K562 (cell line): ENCODE results near the gene DDR1. TPM values are rescaled to one million over a fixed set of nuclear protein-coding genes. Genes with fewer than 3 reads are reported as not detected.

Experiments used
- ATF7 ChIP-seq: fragments of 450-650 bp; IDR thresholded peaks from 2 replicates; pipeline ENCODE4 v1.7.1; 2014; ENCODE audit warnings: mild to moderate bottlenecking, moderate library complexity
- CCNT2 ChIP-seq: IDR thresholded peaks from 2 replicates; pipeline ENCODE4 v1.6.1; 2011; ENCODE audit warnings: borderline replicate concordance, low read depth, mild to moderate bottlenecking, moderate library complexity, mixed read lengths, low read length; ENCODE audit not compliant: insufficient read length; ENCODE audit errors: extremely low read depth
- EZH2 ChIP-seq: IDR thresholded peaks from 2 replicates; pipeline ENCODE4 v1.6.1; 2012; ENCODE audit warnings: low read depth, mild to moderate bottlenecking, inconsistent platforms, low read length, borderline replicate concordance
- FOXP1 ChIP-seq: sonication (generic); formaldehyde crosslinking; IDR thresholded peaks from 2 replicates; pipeline ENCODE4 v1.8.0; 2022; ENCODE audit warnings: mild to moderate bottlenecking, missing genetic modification reagents
- JUNB ChIP-seq: fragments of 450-650 bp; formaldehyde crosslinking; conservative IDR thresholded peaks from 2 replicates; pipeline ENCODE4 v1.4.0; 2020; ENCODE audit warnings: mild to moderate bottlenecking
- KDM1A ChIP-seq, 2 experiments: fragments of 450-650 bp; IDR thresholded peaks; 2 replicates each; pipeline ENCODE4 v1.6.1; 2016; ENCODE audit warnings: mild to moderate bottlenecking in 2 of 2
- KLF1 ChIP-seq: fragments of 450-650 bp; IDR thresholded peaks from 2 replicates; pipeline ENCODE4 v1.6.1; 2016; ENCODE audit warnings: missing genetic modification characterization, missing compliant biosample characterization
- MTA1 ChIP-seq: fragments of 450-650 bp; IDR thresholded peaks from 2 replicates; pipeline ENCODE4 v1.6.1; 2017; ENCODE audit warnings: borderline replicate concordance
- NCOA2 ChIP-seq, 2 experiments: fragments of 450-650 bp; IDR thresholded peaks; 2 replicates each; pipeline ENCODE4 v1.6.1; 2018; ENCODE audit warnings: mild to moderate bottlenecking in 2 of 2, moderate library complexity in 1 of 2; ENCODE audit not compliant: partially characterized antibody in 2 of 2
- NFXL1 ChIP-seq: fragments of 450-650 bp; formaldehyde crosslinking; IDR thresholded peaks from 2 replicates; pipeline ENCODE4 v1.4.0; 2021; ENCODE audit warnings: mild to moderate bottlenecking
- RBM39 ChIP-seq: fragments of 200-400 bp; formaldehyde crosslinking; optimal IDR thresholded peaks from 2 replicates; pipeline ENCODE3; 2018; ENCODE audit warnings: low read depth, low read length
- SRSF7 ChIP-seq: fragments of 200-400 bp; formaldehyde crosslinking; optimal IDR thresholded peaks from 2 replicates; pipeline ENCODE3; 2017; ENCODE audit warnings: mild to moderate bottlenecking, low read depth, low read length
- TEAD4 ChIP-seq, 2 experiments: sonication (generic) in 1 of 2; formaldehyde crosslinking in 1 of 2; IDR thresholded peaks; 2 replicates each; pipeline versions ENCODE4 v1.6.1 to v1.8.0; 2012 to 2022; ENCODE audit warnings: borderline replicate concordance in 1 of 2, inconsistent platforms in 1 of 2, low read length in 1 of 2, mild to moderate bottlenecking in 1 of 2, missing genetic modification reagents in 1 of 2
- WHSC1 ChIP-seq: IDR thresholded peaks from one replicate; pipeline ENCODE4 v1.6.1; 2012; ENCODE audit warnings: low read length, control low read depth, inconsistent platforms
- XRCC5 ChIP-seq: fragments of 200-400 bp; formaldehyde crosslinking; IDR thresholded peaks from 2 replicates; pipeline ENCODE4 v1.6.1; 2017; ENCODE audit warnings: low read depth, mild to moderate bottlenecking, low read length
- ZFPM2 ChIP-seq: fragments of 250-450 bp; sonication (Bioruptor Pico); IDR thresholded peaks from 2 replicates; pipeline ENCODE4 v1.5.1; 2022; ENCODE audit warnings: mild to moderate bottlenecking
- ZNF282 ChIP-seq: sonication (generic); formaldehyde crosslinking; IDR thresholded peaks from 2 replicates; pipeline ENCODE4 v1.8.1; 2023; ENCODE audit warnings: missing genetic modification reagents
- polyA plus RNA-seq, 8 experiments: library from polyadenylated mRNA; depleted of rRNA in 4 of 8; stranded (reverse) in 5 of 8; unstranded in 3 of 8; fragments of >200 nt; fragmentation: Nextera tagmentation in 2 of 8; fragmentation: Illumina TruSeq in 1 of 8; extraction: Ambion mirVana in 2 of 8; extraction: Trizol in 1 of 8; gene quantifications; 2 replicates each; pipeline versions ENCODE4 v1.2.1 to v1.2.3, GENCODE V29; 2011 to 2014; ENCODE audit warnings: inconsistent platforms in 1 of 8, missing spikeins in 1 of 8
- total RNA-seq, 7 experiments: library from RNA; depleted of rRNA in 6 of 7; stranded (reverse); fragments of >200 nt in 6 of 7; fragmentation: Illumina TruSeq in 2 of 7; extraction: Trizol in 2 of 7; gene quantifications; 2 replicates each; pipeline versions ENCODE4 v1.2.1 to v1.2.3, GENCODE V29; 2011 to 2021; ENCODE audit warnings: low replicate concordance in 1 of 7
- TF ChIP-seq, protein P1 (sequence below): fragments of 250-450 bp; sonication (Bioruptor Pico); IDR thresholded peaks from 2 replicates; pipeline ENCODE4 v1.8.0; 2021; ENCODE audit warnings: moderate library complexity, mild to moderate bottlenecking, inconsistent platforms
- TF ChIP-seq, protein P2 (sequence below): fragments of 250-450 bp; sonication (Bioruptor Pico); IDR thresholded peaks from 2 replicates; pipeline ENCODE4 v1.5.0; 2021; ENCODE audit warnings: mild to moderate bottlenecking, moderate library complexity
- TF ChIP-seq, protein P3 (sequence below): sonication (generic); formaldehyde crosslinking; IDR thresholded peaks from 2 replicates; pipeline ENCODE4 v1.8.0; 2022; ENCODE audit warnings: missing genetic modification reagents, mild to moderate bottlenecking, borderline replicate concordance

Gene DDR1
- total and polyA plus RNA-seq, 9 of the 15 experiments (the other 6 are each of a cell fraction or from before 2014, with no cell fraction given), result 1.4 to 44.6 (median 12.2) TPM

DNA sequence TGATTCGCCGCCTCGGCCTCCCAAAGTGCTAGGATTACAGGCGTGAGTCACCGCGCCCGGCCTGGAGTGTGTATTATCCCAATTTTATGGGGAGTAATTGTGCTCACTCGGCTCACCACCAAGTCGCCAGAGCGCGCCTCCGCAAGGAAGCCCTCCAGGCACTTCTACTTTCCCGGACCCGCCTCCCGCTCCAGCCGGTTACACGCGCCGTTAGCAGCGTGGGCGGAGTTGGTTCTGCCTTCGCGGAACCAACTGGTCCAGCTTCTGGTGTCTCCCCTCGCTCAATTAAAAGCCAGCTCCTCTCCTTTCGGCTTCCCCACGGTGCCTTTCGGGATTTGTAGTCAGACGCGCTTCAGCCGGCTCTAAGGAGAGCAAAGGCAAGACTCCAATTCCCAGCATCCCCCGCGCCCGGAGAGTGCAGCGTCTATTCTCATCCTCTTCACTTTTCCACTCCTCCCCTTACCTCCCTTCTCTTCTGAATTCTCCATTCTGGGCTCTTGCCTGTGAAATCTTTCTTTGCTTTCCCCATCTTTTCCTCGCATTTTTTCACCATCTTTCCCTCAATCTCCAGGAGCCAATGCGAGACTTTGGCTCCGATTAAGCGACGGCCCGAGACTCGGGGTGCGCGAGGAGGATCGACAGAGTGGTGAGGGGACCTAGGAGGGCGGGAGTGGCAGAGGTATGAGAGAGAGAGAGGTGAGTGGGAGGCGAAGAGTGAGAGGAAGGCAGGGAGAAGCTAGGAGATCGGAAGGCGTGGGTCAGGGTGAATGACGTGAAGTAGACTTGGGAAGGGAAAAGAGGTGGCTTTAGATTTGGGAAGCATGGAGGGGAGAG lies 23.7 kb downstream of the DDR1 start, which contains the start of gene GTF2H4 (continued):
- TF ChIP-seq, protein P1, sequence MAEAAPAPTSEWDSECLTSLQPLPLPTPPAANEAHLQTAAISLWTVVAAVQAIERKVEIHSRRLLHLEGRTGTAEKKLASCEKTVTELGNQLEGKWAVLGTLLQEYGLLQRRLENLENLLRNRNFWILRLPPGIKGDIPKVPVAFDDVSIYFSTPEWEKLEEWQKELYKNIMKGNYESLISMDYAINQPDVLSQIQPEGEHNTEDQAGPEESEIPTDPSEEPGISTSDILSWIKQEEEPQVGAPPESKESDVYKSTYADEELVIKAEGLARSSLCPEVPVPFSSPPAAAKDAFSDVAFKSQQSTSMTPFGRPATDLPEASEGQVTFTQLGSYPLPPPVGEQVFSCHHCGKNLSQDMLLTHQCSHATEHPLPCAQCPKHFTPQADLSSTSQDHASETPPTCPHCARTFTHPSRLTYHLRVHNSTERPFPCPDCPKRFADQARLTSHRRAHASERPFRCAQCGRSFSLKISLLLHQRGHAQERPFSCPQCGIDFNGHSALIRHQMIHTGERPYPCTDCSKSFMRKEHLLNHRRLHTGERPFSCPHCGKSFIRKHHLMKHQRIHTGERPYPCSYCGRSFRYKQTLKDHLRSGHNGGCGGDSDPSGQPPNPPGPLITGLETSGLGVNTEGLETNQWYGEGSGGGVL (CRISPR knock-in tag), result no peak
- TF ChIP-seq, protein P2, sequence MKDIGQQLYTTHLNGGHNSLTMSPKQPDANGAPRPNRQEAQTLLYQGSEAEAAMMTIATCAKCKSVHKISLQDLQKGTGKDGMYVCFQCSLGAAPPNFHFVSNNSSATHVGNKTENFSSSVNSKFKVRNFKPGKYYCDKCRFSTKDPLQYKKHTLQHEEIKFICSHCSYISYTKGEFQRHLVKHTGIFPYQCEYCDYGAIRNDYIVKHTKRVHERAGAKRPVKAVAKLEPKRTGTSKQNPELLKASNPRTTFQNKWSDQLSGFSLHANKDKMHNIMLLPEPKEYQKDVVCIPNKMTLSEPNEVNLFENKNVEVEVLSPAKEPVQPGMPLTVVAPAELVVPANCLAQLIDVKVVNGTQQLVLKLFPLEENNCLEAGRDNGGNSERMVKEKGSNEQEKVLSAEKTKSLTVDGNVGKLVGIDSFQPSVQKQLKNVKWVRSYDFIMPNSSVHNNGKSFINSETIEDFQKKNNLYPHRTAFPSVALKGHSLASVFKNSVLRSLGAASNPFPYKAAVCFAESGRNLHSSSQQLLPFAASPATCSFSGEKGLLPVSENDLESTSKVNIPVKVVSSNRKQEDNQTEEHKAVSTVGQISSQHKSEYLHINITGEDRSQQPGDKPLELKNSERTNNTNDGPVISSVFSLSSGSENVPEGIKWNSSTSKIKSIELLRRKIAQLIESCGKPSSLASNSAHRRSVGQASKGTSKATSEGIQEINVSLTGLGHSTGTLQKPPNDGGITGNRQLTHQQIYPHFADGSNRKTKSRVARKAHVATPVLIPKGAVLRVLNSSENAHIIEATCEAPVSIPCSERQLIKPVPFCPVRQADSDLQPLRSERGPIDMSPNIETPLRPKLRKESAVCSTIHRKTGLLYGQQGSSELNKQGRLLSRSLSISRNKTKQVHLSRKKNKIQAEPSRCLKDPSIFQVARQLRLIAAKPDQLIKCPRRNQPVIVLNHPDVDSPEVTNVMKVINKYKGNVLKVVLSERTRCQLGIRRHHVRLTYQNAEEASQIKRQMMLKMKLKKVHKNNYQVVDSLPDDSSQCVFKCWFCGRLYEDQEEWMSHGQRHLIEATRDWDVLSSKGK (CRISPR knock-in tag), result no peak
- no peak for TF ChIP-seq NFXL1 (CRISPR knock-in tag)
- TF ChIP-seq NCOA2 (IDR thresholded peaks at IDR 0.05; ENCODE audit: partially characterized antibody in 2 of 2), result no peak
- TF ChIP-seq ZNF282, result no peak
- peak; percentile 79 for TF ChIP-seq MTA1
- TF ChIP-seq ATF7, result peak; percentile 95
- peak; percentile 27 for TF ChIP-seq KLF1 (tag)
- TF ChIP-seq XRCC5, result peak; percentile 93; the same call in 1 of the 2 replicates
- TF ChIP-seq WHSC1, result no peak
- TF ChIP-seq RBM39, result peak; percentile 68
- no peak for TF ChIP-seq EZH2
- TF ChIP-seq TEAD4 (IDR thresholded peaks at IDR 0.05; ENCODE audit: low read length), result peak; percentile 20; the same call in 1 of the 2 replicates
- TF ChIP-seq TEAD4 (CRISPR knock-in tag; IDR thresholded peaks at IDR 0.05; ENCODE audit: borderline replicate concordance), result no peak
- peak; percentile 49 for TF ChIP-seq CCNT2
- no peak for TF ChIP-seq ZFPM2 (CRISPR knock-in tag)
- TF ChIP-seq SRSF7, result no peak
- TF ChIP-seq FOXP1, result 0 out of 2 replicates have a peak, but pooled peaks have one; percentile 40
- TF ChIP-seq, protein P3, sequence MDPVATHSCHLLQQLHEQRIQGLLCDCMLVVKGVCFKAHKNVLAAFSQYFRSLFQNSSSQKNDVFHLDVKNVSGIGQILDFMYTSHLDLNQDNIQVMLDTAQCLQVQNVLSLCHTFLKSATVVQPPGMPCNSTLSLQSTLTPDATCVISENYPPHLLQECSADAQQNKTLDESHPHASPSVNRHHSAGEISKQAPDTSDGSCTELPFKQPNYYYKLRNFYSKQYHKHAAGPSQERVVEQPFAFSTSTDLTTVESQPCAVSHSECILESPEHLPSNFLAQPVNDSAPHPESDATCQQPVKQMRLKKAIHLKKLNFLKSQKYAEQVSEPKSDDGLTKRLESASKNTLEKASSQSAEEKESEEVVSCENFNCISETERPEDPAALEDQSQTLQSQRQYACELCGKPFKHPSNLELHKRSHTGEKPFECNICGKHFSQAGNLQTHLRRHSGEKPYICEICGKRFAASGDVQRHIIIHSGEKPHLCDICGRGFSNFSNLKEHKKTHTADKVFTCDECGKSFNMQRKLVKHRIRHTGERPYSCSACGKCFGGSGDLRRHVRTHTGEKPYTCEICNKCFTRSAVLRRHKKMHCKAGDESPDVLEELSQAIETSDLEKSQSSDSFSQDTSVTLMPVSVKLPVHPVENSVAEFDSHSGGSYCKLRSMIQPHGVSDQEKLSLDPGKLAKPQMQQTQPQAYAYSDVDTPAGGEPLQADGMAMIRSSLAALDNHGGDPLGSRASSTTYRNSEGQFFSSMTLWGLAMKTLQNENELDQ, result 0 out of 2 replicates have a peak, but pooled peaks have one; percentile 55
- peak; percentile 96 to 98 for TF ChIP-seq KDM1A (IDR thresholded peaks at IDR 0.05)
- TF ChIP-seq JUNB (CRISPR knock-in tag), result no peak
